SK-N-SH treated with all-trans-retinoic acid at 6 μM for 48 hours (cell line): ENCODE measurements around the gene NAPB.

Experiments
- OSR1 ChIP-seq: fragments of 250-450 bp; sonication (Bioruptor Pico); IDR thresholded peaks from 2 replicates; pipeline ENCODE4 v1.8.0; 2022; ENCODE audit warnings: moderate library complexity, mild to moderate bottlenecking, inconsistent platforms
- RARB ChIP-seq: fragments of 250-450 bp; sonication (Bioruptor Pico); IDR thresholded peaks from 2 replicates; pipeline ENCODE4 v1.8.0; 2021; ENCODE audit warnings: mild to moderate bottlenecking, moderate library complexity
- ZFP30 ChIP-seq: fragments of 450-650 bp; formaldehyde crosslinking; IDR thresholded peaks from 2 replicates; pipeline ENCODE4 v1.5.0; 2022; ENCODE audit warnings: mild to moderate bottlenecking, moderate library complexity
- TF ChIP-seq, protein P1 (sequence below): fragments of 250-450 bp; sonication (Bioruptor Pico); IDR thresholded peaks from 2 replicates; pipeline ENCODE4 v1.5.1; 2020; ENCODE audit warnings: low read depth, mild to moderate bottlenecking, moderate library complexity
- TF ChIP-seq, protein P2 (sequence below): fragments of 250-450 bp; sonication (Bioruptor Pico); IDR thresholded peaks from 2 replicates; pipeline ENCODE4 v1.8.0; 2020; ENCODE audit warnings: mild to moderate bottlenecking, moderate library complexity, borderline replicate concordance

DNA sequence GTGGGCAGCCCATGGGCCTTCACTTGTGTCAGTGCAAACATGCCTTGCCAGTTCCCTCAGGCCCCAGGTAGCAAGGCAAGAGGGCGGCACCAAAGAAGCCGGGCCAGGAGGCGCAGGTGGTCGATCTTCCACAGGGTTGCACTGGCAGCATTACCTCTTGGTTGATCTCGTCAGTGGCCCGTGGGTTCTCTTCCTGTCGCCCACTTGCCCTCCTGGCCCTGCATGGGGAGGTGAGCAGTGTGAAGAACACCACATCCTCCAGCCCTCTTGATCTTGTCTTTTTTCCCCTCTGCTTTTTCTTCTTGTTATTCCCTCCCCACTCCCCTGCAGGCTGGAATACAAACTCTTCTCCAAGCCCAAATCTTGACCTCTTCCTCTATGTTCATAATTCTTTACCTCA, 34.4 kb upstream of the NAPB start:
- no peak for TF ChIP-seq OSR1 (CRISPR knock-in tag)
- TF ChIP-seq, protein P1, sequence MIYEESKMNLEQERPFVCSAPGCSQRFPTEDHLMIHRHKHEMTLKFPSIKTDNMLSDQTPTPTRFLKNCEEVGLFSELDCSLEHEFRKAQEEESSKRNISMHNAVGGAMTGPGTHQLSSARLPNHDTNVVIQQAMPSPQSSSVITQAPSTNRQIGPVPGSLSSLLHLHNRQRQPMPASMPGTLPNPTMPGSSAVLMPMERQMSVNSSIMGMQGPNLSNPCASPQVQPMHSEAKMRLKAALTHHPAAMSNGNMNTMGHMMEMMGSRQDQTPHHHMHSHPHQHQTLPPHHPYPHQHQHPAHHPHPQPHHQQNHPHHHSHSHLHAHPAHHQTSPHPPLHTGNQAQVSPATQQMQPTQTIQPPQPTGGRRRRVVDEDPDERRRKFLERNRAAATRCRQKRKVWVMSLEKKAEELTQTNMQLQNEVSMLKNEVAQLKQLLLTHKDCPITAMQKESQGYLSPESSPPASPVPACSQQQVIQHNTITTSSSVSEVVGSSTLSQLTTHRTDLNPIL (CRISPR knock-in tag) = no peak
- TF ChIP-seq, protein P2, sequence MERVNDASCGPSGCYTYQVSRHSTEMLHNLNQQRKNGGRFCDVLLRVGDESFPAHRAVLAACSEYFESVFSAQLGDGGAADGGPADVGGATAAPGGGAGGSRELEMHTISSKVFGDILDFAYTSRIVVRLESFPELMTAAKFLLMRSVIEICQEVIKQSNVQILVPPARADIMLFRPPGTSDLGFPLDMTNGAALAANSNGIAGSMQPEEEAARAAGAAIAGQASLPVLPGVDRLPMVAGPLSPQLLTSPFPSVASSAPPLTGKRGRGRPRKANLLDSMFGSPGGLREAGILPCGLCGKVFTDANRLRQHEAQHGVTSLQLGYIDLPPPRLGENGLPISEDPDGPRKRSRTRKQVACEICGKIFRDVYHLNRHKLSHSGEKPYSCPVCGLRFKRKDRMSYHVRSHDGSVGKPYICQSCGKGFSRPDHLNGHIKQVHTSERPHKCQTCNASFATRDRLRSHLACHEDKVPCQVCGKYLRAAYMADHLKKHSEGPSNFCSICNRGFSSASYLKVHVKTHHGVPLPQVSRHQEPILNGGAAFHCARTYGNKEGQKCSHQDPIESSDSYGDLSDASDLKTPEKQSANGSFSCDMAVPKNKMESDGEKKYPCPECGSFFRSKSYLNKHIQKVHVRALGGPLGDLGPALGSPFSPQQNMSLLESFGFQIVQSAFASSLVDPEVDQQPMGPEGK (CRISPR knock-in tag) = no peak
- no peak for TF ChIP-seq RARB (CRISPR knock-in tag)
- no peak for TF ChIP-seq ZFP30 (CRISPR knock-in tag)
